Breast epithelium (tissue), 4 donors: ENCODE measurements around the gene RRAS2. TPM values are rescaled to one million over a fixed set of nuclear protein-coding genes. Genes with fewer than 3 reads are reported as not detected.
"Not testable (repeated sequence)": the region's sequence is repeated elsewhere in the genome, so short reads cannot be mapped to it uniquely, and the experiment has no call there.

Experiments
- DNase-seq, 2 donors: peaks; one replicate each; pipeline ENCODE4 v3.0.0-alpha.2; 2019; ENCODE audit warnings: low spot score in 2 of 2
- H3K27ac ChIP-seq, 2 donors: fragments of 200-600 bp; sonication (generic) in 1 of 2; one replicate each; pipeline ENCODE4 v1.5.1; 2016 to 2019; ENCODE audit warnings: mild to moderate bottlenecking in 1 of 2
- H3K27me3 ChIP-seq, 2 donors: fragments of 200-600 bp; sonication (generic) in 1 of 2; one replicate each; pipeline versions ENCODE4 v1.5.1 to v1.6.0; 2017 to 2019; ENCODE audit warnings: control low read depth in 1 of 2, mild to moderate bottlenecking in 1 of 2
- H3K36me3 ChIP-seq: fragments of 200-600 bp; one replicate; pipeline ENCODE4 v1.5.1; 2019
- H3K4me1 ChIP-seq, 2 donors: fragments of 200-600 bp; sonication (generic); one replicate each; pipeline ENCODE4 v1.5.1; 2016 to 2019; ENCODE audit warnings: control low read depth in 1 of 2
- H3K4me3 ChIP-seq, 3 donors: fragments of 200-600 bp; sonication (generic); 1 replicate in 2 of 3; 2 replicates in 1 of 3; pipeline ENCODE4 v1.5.1; 2016 to 2019; ENCODE audit warnings: mild to moderate bottlenecking in 3 of 3, moderate library complexity in 2 of 3
- H3K9me3 ChIP-seq, 2 donors: fragments of 200-600 bp; sonication (generic) in 1 of 2; one replicate each; pipeline ENCODE4 v1.5.1; 2016 to 2019; ENCODE audit warnings: control low read depth in 1 of 2
- CTCF ChIP-seq, 3 donors: fragments of 450-650 bp; IDR thresholded peaks; one replicate each; pipeline ENCODE4 v1.5.1; 2016 to 2017; ENCODE audit warnings: antibody characterized with exemption in 3 of 3, mild to moderate bottlenecking in 3 of 3, moderate library complexity in 3 of 3
- POLR2A ChIP-seq: fragments of 450-650 bp; IDR thresholded peaks from one replicate; pipeline ENCODE4 v1.6.1; 2016; ENCODE audit warnings: antibody characterized with exemption, mild to moderate bottlenecking, moderate library complexity
- POLR2AphosphoS5 ChIP-seq, 3 donors: sonication (generic); formaldehyde crosslinking; IDR thresholded peaks; one replicate each; pipeline ENCODE4 v1.6.1; 2017; ENCODE audit warnings: antibody characterized with exemption in 3 of 3
- intact Hi-C: fragments of 100-400 bp; cut with DNase I; formaldehyde crosslinking; loops from one replicate; pipeline ENCODE4 v1.15.1; 2023; ENCODE audit warnings: low total_unique reads
- total RNA-seq, 3 donors: library from RNA; depleted of rRNA; stranded (reverse); fragments of >200 nt; gene quantifications; one replicate each; pipeline ENCODE4 v1.1.0, GENCODE V29; 2016

The RRAS2 gene
- total RNA-seq: 10 to 100 TPM; 37.4 to 58.1 (median 46.4) TPM

DNA sequence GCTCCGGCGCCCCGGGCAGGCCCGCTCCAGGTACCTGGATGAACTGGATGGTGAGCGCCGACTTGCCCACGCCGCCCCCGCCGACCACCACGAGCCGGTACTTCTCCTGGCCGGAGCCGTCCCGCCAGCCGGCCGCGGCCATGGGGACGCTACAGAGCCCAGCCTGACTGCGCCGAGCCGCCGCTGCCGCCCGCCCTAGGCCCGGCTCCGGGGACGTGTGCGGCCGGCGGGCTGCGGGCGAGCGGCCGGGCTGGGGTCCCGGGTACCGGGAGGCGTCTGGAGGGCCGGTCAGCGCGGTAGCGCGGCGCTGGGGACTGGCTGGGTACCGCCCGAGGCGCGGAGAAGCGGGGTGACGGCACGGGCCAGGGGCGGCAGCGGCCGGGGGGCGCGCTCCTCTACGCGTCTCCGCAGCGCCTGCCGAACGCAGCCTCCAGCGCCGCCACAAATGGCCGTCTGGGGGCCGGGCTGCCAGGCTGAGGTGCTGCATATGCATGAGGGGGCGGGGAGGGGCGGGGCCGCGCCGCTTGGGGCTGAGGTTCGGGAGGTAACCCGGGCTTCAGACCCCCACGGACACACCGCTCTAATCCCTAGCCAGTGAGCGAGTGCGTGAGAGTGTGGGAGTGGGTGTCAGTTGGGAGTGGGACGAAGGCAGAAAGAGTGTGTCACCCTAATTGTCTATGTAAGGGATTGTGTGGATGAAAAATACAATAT is at the start of gene RRAS2:
RRAS2 (minus strand) TSS at position 455 of the 711 bp plus-strand sequence; CDS start at position 142, 313 bp downstream.
- TF ChIP-seq CTCF (IDR thresholded peaks at IDR 0.05): no peak
- TF ChIP-seq POLR2A: no peak
- peak in 2 of 3 donors; percentile 52 to 54 for TF ChIP-seq POLR2AphosphoS5 (IDR thresholded peaks at IDR 0.05)
- Histone ChIP-seq H3K36me3 (no peaks in the 10 kb centered on the region), H3K27me3 (no peaks in the 10 kb centered on the region), H3K27ac (peak within 1 kb of the TSS; percentile 86 to 91), H3K9me3 (no peaks in the 10 kb centered on the region), H3K4me3 (peak within 1 kb of the TSS; percentile 71 to 89 (median 86)), H3K4me1 (no peaks in the 10 kb centered on the region)
- peak; percentile 56 to 70 for DNase-seq
- intact Hi-C loops: loop anchor here (1.0 kb wide), 1 partner anchor 56 kb away; no protein-coding TSS in a partner anchor

GRCh38 chr11:14408612-14409011 is 49.6 kb upstream of the RRAS2 start:
- H3K27ac ChIP-seq: no peak overlapping the region
- H3K4me1 ChIP-seq: no peaks in the 10 kb centered on the region
- H3K9me3 ChIP-seq: no peaks in the 10 kb centered on the region
- no peak for DNase-seq
- H3K27me3 ChIP-seq: no peaks in the 10 kb centered on the region
- H3K36me3 ChIP-seq: no peaks in the 10 kb centered on the region
- H3K4me3 ChIP-seq: no peak overlapping the region
- intact Hi-C loops: no loop called here
- TF ChIP-seq CTCF (IDR thresholded peaks at IDR 0.05): no peak
- no peak for TF ChIP-seq POLR2AphosphoS5 (IDR thresholded peaks at IDR 0.05)
- no peak for TF ChIP-seq POLR2A

- H3K9me3 ChIP-seq, DNase-seq, H3K4me3 ChIP-seq, H3K27me3 ChIP-seq, intact Hi-C loops, H3K27ac ChIP-seq, H3K36me3 ChIP-seq, H3K4me1 ChIP-seq: not testable (repeated sequence)
These were observed 47.1 kb upstream of the RRAS2 start for GRCh38 chr11:14406116-14406515.

GRCh38 chr11:14403528-14403927 is 44.5 kb upstream of the RRAS2 start:
- H3K27me3 ChIP-seq, intact Hi-C loops, DNase-seq, H3K27ac ChIP-seq, H3K9me3 ChIP-seq, H3K36me3 ChIP-seq, H3K4me1 ChIP-seq, H3K4me3 ChIP-seq: not testable (repeated sequence)

DNA sequence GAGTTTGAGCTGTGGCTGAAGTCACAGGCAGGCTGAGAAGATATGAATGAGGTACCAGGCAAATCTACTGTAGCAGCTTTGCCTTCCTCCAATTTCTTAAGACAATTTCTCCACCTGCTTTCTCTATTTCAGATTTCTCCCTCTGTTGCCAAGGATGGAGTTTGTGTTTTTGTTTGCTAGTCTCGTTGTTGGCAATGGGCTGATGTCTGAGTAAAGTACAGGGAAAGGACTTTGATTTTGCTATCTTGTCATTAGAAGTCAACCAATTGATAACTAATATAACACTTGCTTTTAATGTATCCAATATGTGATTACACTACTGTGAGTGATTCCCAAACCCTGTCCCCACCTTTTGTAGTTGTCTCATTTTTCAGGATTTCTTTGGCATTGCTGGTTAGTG is 40.1 kb upstream of the RRAS2 start:
- Histone ChIP-seq H3K4me1 (no peaks in the 10 kb centered on the region), H3K9me3 (no peaks in the 10 kb centered on the region), H3K27ac (no peak overlapping the region), H3K4me3 (no peak overlapping the region), H3K27me3 (no peaks in the 10 kb centered on the region), H3K36me3 (no peaks in the 10 kb centered on the region)
- TF ChIP-seq POLR2A (no peak), CTCF (IDR thresholded peaks at IDR 0.05) (no peak), POLR2AphosphoS5 (IDR thresholded peaks at IDR 0.05) (no peak)
- DNase-seq: no peak
- intact Hi-C loops: no loop called here

DNA sequence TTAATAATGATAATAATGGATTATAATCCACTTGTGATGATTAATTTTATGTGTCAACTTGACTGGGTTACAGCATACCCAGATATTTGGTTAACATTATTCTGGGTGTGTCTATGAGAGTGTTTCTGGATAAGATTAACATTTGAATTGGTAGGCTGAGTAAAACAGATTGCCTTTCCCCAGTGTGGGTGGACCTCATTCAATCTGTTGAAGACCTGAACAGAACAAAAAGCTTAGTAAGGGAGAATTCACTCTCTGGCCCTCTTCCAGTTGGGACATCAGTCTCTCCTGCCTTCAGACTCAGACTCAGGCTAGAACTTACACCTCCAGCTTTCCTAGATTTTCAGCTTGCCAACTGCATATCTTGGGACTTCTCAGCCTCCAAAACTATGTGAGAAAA is 37.3 kb upstream of the RRAS2 start:
- no peak for DNase-seq
- H3K4me3 ChIP-seq: no peak overlapping the region
- intact Hi-C loops: no loop called here
- no peak for TF ChIP-seq POLR2AphosphoS5 (IDR thresholded peaks at IDR 0.05)
- TF ChIP-seq POLR2A: no peak
- no peak for TF ChIP-seq CTCF (IDR thresholded peaks at IDR 0.05)
- no peaks in the 10 kb centered on the region for H3K4me1 ChIP-seq
- no peak overlapping the region for H3K27ac ChIP-seq
- no peaks in the 10 kb centered on the region for H3K9me3 ChIP-seq
- no peaks in the 10 kb centered on the region for H3K36me3 ChIP-seq
- no peaks in the 10 kb centered on the region for H3K27me3 ChIP-seq
